ENCODE measurements around the gene ANO7.

GRCh38 chr2:241228860-241229516, 40.5 kb downstream of the ANO7 start:
- TF ChIP-seq CTCF (IDR thresholded peaks at IDR 0.05) (no peak), POLR2A (IDR thresholded peaks at IDR 0.05) (no peak)

Data from prostate gland (tissue), 2 donors.